NK-92 (cell line): ENCODE results near the gene PLCD1.
"Not testable (repeated sequence)": the region's sequence is repeated elsewhere in the genome, so short reads cannot be mapped to it uniquely, and the experiment has no call there.

Experiments used
- DNase-seq: peaks from one replicate; lab custom pipeline; 2025; ENCODE audit not compliant: unreplicated experiment; lab: John Stamatoyannopoulos, UW

The PLCD1 gene

DNA sequence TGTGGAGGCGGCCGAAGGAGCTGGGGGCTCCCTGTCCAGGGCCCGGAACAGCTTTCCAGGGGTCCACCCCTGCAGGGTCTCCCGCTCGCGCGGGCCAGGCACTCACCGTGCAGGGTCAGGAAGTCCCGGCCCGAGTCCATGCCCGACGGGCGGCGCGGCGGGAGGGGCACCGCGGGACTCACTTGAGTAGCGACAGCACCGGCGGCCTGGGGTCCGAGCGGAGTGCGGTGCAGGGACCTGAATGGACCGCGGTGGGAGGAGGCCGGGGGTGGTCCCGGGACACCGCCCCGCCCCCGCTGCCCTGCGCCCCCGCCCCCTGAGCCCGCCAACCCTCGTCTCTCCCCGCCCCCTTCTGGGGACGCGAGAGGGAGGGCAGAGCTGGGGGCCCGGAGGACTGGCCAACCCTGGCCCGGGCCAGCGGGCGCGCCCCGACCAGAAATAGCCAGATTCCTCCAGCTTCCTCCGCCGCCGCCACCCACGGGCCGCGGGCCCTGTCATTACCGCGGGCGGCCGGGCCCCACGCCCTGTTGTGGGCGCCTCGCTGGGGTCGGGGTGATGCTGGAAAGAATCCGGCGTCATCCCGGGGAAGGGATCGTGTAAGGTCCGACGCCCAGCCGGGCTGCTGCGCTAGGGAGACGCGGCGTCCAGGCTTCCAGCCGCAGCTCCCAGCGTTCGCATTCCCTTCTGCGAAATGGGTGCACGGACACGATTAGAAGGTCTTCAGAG, at the start of gene PLCD1:
TSS of gene PLCD1 (minus strand) at position 243 of the 726 bp plus-strand sequence. CDS start at position 140, 103 bp downstream.
- DNase-seq: no peak

DNA sequence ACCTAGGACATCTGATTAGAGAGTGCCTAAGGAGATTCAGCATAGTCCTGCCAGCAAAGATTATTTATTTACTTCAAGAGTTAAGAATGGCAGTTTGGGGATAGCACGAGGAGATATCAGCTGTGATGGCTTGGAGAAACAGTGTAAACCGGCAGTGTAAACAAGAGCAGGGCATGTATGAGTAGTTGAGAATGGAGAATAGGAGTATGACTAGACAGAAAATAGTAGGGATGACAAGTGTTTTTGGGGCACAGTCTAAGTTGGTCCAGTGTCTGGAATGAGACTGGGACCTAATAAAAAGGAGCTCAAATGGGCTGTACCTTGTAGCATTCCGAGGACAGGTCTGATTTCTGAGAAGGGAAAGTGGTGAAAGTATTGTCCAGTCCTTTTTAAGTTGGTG, 47.6 kb upstream of the PLCD1 start:
- DNase-seq: not testable (repeated sequence)

DNA sequence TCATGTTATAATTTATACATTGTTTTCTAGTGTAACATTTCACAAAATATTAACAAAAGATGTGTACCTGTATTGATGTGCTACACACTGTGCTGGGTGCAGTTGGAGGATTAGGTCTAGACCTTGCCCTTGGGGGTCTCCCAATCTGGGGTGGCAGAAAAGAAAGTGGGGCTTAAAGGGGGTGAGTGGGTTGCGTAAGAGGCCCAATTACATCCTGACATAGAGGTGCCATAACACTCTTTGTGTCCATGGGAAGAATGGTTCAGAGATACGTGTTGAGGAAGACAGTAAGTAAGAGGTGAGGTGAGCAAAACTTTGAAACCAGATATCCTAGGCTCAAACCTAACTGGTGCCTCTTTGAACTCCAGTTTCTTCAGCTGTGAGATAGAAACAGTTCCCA, 40.6 kb upstream of the PLCD1 start:
- no peak for DNase-seq

DNA sequence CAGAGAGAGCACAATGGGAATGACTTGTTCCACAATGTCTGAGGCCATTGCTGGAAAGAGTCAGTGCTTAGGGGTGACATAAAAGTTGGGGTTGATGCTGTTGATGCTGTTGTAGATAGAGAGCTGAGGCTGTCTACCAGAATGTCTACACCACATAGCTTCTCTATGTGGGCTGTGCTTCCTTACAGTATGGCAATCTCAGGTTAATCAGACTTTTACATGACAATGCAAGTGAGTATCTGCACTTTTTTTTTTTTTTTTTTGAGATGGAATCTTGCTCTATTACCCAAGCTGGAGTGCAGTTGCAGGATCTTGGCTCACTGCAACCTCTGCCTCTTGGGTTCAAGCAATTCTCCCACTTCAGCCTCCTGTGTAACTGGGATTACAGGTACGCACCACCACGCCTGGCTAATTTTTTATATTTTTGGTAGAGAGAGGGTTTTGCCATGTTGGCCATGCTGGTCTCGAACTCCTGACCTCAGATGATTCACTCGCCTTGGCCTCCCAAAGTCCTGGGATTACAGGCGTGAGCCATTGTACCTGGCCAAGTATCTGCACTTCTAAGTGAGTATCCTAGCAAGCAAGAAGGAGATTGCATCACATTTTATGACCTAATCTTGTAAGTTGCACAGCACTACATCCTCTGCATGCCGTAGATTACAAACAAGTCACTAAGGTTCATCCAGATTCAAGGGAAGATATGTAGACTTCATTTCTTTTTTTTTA, 38.2 kb upstream of the PLCD1 start:
- no peak for DNase-seq

DNA sequence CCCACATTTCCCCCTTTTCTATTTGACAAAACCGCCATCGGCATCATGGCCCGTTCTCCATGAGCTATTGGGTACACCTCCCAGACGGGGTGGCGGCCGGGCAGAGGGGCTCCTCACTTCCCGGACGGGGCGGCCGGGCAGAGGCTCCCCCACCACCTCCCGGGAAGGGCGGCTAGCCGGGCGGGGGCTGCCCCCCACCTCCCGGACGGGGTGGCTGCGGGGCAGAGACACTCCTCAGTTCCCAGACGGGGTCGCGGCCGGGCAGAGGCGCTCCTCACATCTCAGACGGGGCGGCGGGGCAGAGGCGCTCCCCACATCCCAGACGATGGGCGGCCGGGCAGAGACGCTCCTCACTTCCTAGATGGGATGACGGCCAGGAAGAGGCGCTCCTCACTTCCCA, 35.0 kb upstream of the PLCD1 start:
- not testable (repeated sequence) for DNase-seq

- DNase-seq: no peak
Measured at GRCh38 chr3:38062809-38063208, 33.4 kb upstream of the PLCD1 start.

GRCh38 chr3:38059591-38059990, 30.1 kb upstream of the PLCD1 start:
- no peak for DNase-seq

- no peak for DNase-seq
Measured at GRCh38 chr3:38059148-38059547, 29.7 kb upstream of the PLCD1 start.

DNA sequence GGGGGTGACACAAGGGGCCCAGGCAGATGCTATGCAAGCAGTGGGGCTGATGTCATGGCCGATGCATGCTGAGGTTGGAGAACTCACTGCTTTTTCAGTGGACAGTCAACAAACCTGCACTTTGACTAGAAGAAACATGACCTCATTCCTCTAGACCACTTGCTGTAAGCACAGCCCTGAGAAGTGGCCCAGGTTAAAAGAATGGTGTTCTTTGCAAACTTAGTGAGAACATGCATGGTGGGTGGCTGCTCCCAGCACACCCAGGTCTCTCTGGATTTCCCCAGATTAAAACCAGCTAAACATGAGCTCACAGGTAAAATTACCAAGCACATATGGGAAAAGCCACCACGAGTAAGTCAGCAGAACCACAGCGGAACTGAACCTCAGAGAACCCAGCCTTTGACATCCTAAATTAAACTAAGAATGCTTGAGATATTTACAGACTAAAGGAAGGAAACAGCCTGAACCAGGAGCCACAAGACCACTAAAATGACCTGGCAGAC, 25.1 kb upstream of the PLCD1 start:
- no peak for DNase-seq

DNA sequence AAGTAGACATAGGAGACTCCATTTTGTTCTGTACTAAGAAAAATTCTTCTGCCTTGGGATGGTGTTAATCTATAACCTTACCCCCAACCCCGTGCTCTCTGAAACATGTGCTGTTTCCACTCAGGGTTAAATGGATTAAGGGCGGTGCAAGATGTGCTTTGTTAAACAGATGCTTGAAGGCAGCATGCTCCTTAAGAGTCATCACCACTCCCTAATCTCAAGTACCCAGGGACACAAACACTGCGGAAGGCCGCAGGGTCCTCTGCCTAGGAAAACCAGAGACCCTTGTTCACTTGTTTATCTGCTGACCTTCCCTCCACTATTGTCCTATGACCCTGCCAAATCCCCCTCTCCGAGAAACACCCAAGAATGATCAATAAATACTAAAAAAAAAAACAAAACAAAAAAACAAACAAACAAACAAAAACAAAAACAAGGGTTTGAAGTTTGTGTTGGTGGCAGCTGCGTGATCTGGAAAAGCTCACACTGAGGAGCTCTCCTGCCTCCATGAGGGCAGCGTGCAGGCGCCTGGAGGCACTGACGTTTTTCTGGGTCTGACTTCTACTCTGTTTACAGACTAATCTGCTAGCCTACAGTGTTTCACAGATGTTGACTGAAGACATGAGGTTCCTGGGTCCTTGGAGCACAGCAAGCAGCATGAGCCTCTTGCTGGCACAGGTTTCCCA, 24.5 kb upstream of the PLCD1 start:
- not testable (repeated sequence) for DNase-seq

DNA sequence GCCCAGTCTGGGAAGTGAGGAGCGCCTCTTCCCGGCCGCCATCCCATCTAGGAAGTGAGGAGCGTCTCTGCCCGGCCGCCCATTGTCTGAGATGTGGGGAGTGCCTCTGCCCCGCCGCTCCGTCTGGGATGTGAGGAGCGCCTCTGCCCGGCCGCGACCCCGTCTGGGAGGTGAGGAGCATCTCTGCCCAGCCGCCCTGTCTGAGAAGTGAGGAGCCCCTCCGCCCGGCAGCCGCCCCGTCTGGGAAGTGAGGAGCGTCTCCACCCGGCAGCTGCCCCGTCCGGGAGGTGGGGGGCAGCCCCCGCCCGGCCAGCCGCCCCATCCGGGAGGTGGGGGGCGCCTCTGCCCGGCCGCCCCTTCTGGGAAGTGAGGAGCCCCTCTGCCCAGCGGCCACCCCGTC, 23.8 kb upstream of the PLCD1 start:
- DNase-seq: not testable (repeated sequence)

GRCh38 chr3:38051131-38051530, 21.7 kb upstream of the PLCD1 start:
- DNase-seq: no peak

DNA sequence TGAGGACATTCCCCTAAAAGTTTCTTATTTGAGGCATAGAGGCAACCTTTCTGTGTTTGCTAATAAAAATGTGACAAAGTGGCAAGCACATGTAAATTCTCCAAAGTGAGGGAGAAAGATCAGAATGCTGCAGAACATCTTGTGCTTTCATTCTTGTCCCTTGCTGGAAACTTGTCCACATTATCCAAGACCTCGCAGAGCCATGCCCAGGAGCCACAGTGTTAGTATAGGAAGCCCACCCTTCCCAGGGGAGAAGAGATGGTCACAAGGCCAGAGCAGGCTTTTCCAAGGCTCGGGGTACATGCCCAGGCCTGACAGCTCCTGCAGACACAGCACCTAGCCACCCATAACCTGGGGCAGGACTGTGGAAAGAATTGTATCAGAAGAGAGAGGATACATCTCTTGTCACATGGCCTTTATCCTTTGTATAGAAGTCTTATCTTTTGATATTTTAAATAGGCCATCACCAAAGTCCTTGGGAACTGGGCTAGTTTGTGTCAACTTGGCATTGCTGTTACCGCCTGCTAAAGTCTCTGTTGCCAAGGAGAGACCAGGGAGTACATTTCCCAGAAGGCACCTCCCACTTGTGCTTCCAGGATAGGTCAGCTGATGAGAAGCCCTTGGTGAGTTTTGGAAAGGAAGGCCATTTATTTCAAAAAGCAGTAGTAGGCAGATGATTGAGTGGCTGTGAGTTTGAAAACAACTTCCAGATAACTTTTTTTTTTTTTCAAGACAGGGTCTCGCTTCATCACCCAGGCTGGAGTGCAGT, 20.1 kb upstream of the PLCD1 start:
- DNase-seq: no peak

DNA sequence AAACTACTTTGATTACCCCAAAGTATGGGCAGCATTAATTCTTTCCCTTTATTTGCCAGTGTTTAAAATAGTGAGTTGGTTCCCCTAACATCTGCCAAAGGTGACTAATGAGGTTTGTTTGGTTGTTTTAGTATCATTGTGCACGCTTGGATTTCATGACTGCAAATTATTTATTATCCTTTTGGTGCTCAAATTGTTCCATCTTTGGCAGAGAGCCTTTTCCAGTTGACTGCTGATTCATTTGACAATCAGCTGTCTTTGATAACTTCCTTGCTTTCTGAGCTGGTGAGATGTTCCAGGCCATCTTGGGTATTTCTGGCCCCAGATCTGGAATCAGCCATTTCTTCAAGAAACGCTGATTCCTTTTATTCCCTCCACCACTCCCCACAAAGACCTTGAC, 18.5 kb upstream of the PLCD1 start:
- no peak for DNase-seq

- no peak for DNase-seq
Measured at GRCh38 chr3:38046821-38047220, 17.4 kb upstream of the PLCD1 start.

GRCh38 chr3:38046027-38046426, 16.6 kb upstream of the PLCD1 start:
- DNase-seq: no peak

DNA sequence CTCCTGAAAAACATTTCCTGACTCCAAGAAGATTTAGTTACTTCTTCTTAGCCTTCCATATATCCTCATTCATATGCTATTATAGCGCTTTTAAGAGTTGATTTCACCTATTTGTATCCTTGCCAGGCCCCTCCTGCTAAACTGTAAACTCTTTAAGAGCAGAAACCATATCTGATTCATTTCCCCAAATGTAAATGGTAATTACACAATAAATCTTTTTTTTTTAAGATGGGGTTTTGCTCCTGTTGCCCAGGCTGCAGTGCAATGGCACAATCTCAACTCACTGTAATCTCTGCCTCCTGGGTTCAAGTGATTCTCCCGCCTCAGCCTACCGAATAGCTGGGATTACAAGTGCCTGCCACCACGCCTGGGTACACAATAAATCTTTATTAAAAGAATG, 14.0 kb upstream of the PLCD1 start:
- no peak for DNase-seq

DNA sequence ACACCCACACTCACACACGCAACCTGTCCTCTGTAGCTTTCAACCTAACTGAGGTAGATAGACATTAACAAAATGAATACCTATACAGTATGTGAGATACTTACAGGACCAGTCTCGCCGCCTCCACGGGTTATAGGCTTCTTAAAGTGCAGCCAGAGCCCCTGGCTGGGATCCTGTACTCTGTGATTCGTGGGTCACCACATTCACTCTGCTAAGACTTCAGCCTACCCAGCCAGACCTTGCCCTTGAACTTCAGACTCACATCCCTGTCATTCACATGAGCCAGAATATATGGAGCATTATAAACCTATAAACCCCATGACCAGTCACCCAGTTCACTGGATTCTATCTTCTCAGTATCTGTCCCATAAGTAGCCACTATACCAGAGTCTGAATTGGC, 11.0 kb upstream of the PLCD1 start:
- no peak for DNase-seq

GRCh38 chr3:38039899-38040261, 10.4 kb upstream of the PLCD1 start:
- no peak for DNase-seq

DNA sequence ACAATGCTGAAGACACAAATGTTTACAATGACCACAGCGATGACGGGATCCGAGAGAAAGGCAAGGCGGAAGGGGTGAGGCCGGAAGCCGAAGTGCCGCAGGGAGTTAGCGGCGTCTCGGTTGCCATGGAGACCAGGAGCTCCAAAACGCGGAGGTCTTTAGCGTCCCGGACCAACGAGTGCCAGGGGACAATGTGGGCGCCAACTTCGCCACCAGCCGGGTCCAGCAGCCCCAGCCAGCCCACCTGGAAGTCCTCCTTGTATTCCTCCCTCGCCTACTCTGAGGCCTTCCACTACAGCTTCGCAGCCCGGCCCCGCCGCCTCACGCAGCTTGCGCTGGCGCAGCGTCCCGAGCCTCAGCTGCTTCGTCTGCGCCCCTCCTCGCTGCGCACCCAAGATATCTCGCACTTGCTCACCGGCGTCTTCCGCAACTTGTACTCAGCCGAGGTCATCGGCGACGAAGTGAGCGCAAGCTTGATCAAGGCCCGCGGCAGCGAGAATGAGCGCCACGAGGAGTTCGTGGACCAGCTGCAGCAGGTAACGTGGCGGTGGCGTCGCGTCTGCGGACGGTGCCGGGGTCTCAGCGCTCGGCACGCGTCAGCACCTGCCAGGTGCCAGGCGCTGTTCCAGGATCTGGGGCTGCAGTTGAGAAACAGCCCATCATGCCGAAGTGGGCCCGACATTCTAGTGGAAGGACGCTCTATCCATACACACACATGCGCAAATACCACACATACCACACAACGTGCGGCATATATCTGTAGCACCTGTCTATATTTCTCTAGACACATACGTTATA, 9.9 kb upstream of the PLCD1 start, which contains the start of gene DLEC1:
TSS of gene DLEC1 (plus strand) at position 108 of the 798 bp plus-strand sequence. CDS start at position 126, 18 bp downstream.
- no peak for DNase-seq
